Duodenal mucosa (tissue), 2 donors: Measurements from ENCODE around the gene LYRM4.

Source experiments
- H3K27ac ChIP-seq: one replicate; pipeline ENCODE4 v1.7.0; 2013; ENCODE audit warnings: low read depth, low read length
- H3K27me3 ChIP-seq, 2 donors: one replicate each; pipeline ENCODE4 v1.7.0; 2013; ENCODE audit warnings: low read length in 2 of 2, control low read depth in 1 of 2; ENCODE audit not compliant: insufficient read depth in 2 of 2, control insufficient read depth in 1 of 2
- H3K36me3 ChIP-seq, 2 donors: one replicate each; pipeline ENCODE4 v1.7.0; 2013; ENCODE audit warnings: low read length in 2 of 2, control low read depth in 1 of 2; ENCODE audit not compliant: insufficient read depth in 2 of 2, control insufficient read depth in 1 of 2
- H3K4me1 ChIP-seq, 2 donors: one replicate each; pipeline ENCODE4 v1.7.0; 2013; ENCODE audit warnings: low read length in 2 of 2, control low read depth in 1 of 2; ENCODE audit not compliant: insufficient read depth in 2 of 2, control insufficient read depth in 1 of 2
- H3K4me3 ChIP-seq, 2 donors: one replicate each; pipeline ENCODE4 v1.7.0; 2013; ENCODE audit warnings: low read length in 2 of 2, low read depth in 1 of 2
- H3K9ac ChIP-seq, 2 donors: one replicate each; pipeline ENCODE4 v1.7.0; 2013; ENCODE audit warnings: low read length in 2 of 2, low read depth in 1 of 2
- H3K9me3 ChIP-seq, 2 donors: one replicate each; pipeline ENCODE4 v1.7.0; 2013; ENCODE audit warnings: low read length in 2 of 2, control low read depth in 1 of 2; ENCODE audit not compliant: control insufficient read depth in 1 of 2

LYRM4 gene

DNA sequence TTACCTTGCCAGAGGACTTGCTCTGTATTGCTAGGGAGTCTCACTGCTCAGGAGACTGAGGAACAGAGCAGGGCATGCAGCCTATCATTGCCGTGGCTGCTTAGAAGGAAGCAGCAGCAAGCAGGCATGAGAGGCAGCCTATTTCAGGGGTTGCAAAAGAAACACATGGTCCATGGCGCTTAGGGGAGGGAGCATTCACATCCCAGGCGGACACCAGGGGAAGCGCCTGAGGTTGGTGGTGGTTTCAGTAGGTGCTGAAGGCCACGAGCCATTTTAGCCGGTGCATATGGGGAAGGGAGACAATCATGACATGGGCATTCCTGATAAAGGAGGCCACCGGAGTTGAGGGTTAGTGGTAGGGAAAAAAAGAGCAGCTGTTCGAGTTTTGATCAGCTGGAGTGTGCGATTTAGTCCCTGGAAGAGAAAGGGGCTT lies 21.5 kb upstream of the LYRM4 start:
- H3K9ac ChIP-seq: no peak overlapping the region
- H3K9me3 ChIP-seq: no peaks in the 10 kb centered on the region
- H3K4me1 ChIP-seq: no peaks in the 10 kb centered on the region

DNA sequence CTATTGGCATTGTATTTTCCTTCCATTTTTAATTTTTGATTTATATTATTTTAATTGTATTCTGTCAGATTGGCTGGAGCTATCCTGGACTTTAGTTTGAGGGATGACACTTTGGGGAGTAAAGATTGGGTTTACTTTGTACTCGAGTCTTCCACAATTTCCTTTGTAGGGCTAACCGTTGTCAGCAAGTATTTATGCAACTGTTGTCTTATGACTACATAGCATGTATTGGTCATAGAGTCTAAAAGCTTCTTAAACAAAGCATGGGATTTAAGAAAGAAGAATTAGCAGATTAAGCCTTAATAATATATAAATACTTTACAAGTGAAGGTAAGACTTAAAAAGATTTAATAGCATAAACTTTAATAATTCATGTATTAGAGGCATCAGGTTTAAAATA lies 20.2 kb upstream of the LYRM4 start:
- Histone ChIP-seq H3K9me3 (no peaks in the 10 kb centered on the region), H3K27ac (no peak overlapping the region), H3K4me1 (no peaks in the 10 kb centered on the region), H3K27me3 (no peaks in the 10 kb centered on the region), H3K36me3 (peaks cover 0 to 4% of the 10 kb centered on the region in 2 donors), H3K4me3 (no peak overlapping the region), H3K9ac (no peak overlapping the region)

More for the DNA sequence above, 21.5 kb upstream of the LYRM4 start:
- H3K36me3 ChIP-seq: peaks cover 0 to 4% of the 10 kb centered on the region in 2 donors
- no peak overlapping the region for H3K4me3 ChIP-seq
- no peaks in the 10 kb centered on the region for H3K27me3 ChIP-seq
- H3K27ac ChIP-seq: no peak overlapping the region

DNA sequence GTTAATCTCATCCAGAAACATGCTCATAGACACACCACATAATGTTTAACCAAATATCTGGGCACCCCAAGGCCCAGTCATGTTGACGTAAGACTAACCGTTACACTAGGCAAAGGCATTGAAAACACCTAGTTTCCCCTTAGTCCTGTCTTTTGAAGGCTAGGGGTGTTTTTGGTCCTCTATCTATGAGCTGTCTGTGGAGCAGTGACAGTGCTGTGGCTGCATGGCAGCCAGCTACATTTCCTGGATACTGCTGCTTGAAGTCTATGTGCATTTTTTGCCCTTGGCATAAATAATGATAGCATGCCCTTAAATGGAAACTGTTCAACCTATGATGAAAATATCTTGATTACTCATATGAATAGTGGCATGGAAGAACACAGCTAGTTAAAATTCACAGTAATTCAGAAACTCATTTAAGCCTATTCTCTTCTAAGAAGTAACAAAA lies 19.2 kb upstream of the LYRM4 start:
- Histone ChIP-seq H3K9ac (no peak overlapping the region), H3K9me3 (no peaks in the 10 kb centered on the region), H3K27ac (no peak overlapping the region), H3K4me3 (no peak overlapping the region), H3K36me3 (peaks cover 0 to 4% of the 10 kb centered on the region in 2 donors), H3K27me3 (no peaks in the 10 kb centered on the region), H3K4me1 (no peaks in the 10 kb centered on the region)

DNA sequence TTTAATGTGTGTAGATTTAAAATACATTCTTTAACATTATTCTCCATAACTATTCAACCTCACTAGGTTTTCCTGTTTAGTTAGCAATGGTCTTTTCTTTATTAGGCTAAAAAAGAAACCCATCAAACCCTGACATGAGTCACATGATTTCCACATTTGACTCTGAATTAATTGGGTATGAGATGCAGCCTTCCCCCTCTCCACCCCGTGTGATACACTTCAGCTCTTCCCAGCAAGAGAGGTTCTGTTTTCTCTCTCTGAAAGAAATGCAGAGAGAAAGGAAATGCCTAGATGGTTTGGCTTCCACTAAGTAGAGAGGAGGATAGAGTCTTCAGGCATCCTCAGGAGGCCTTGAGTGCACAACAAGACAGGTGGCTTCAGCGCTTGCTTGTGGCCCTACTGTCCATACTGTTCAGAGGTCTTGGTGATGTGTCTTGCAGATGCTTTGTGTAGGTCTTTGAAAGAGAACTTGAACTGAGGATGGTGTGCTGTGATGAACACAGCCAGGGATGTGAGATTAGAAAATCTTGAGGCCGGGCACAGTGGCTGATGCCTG lies 17.9 kb upstream of the LYRM4 start:
- H3K4me3 ChIP-seq: no peak overlapping the region
- H3K4me1 ChIP-seq: no peaks in the 10 kb centered on the region
- no peak overlapping the region for H3K27ac ChIP-seq
- H3K9ac ChIP-seq: no peak overlapping the region
- peaks cover 0 to 4% of the 10 kb centered on the region in 2 donors for H3K36me3 ChIP-seq
- no peaks in the 10 kb centered on the region for H3K9me3 ChIP-seq
- H3K27me3 ChIP-seq: no peaks in the 10 kb centered on the region

DNA sequence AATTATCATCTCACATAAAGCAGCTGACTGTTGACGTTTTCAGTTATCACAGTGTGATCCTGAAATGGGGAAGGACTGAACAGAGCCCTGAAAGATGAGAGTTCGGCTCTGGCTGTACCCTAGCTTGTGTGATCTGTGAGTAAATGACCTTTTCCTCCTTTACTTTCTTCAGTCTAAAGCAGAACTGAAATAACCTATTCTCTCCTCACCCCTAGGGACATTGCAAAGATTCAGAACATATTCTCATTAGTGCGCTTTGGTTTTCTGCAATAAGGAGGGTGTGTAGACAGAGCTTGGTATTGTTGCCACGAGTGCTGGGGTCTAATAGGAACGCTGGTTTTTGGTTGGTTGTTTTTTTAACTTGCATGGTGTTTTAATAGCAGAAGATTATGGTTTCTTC lies 17.3 kb upstream of the LYRM4 start:
- H3K36me3 ChIP-seq: peaks cover 0 to 4% of the 10 kb centered on the region in 2 donors
- H3K9ac ChIP-seq: no peak overlapping the region
- H3K4me1 ChIP-seq: no peaks in the 10 kb centered on the region
- H3K27me3 ChIP-seq: no peaks in the 10 kb centered on the region
- H3K9me3 ChIP-seq: no peaks in the 10 kb centered on the region
- no peak overlapping the region for H3K4me3 ChIP-seq
- H3K27ac ChIP-seq: no peak overlapping the region

DNA sequence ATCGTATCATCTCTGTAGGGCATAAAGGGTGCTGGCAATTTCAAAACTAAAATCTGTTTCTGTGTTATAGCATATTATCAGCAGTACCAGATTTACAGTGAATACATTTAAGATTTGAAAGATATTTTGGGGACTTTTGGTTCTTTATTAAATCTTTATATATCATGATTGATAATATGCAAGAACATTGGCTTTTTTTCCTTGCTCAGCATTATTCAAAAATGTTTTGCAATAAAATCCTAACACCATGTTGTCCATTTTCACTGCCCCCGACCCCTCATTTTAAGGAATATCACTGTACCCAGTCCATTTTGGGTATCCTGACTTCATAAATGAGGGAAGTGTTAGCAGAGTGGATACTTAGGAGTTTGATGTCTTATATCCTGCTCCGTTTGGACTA lies 16.8 kb upstream of the LYRM4 start:
- no peak overlapping the region for H3K9ac ChIP-seq
- H3K27ac ChIP-seq: no peak overlapping the region
- no peaks in the 10 kb centered on the region for H3K27me3 ChIP-seq
- no peaks in the 10 kb centered on the region for H3K9me3 ChIP-seq
- peaks cover 0 to 4% of the 10 kb centered on the region in 2 donors for H3K36me3 ChIP-seq
- H3K4me1 ChIP-seq: no peaks in the 10 kb centered on the region
- no peak overlapping the region for H3K4me3 ChIP-seq

DNA sequence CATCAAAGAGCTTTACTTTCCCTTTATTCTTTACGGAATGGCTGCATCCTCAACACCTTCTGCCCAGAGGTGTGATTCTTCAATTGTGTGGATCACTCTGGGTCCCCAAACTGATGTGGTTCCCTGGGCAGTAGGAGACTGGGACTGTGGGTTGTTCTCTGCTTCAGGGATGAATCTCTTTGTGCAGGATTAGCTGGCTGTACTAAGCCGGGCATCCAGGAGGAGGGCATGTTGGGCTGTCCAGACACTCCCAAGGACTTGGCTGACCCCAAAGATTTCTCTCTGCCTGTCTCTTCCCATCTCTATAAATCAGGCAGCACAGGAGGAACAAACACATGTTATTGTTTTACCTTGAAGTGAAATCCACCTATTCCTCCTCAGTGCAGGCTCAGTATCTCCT lies 15.8 kb upstream of the LYRM4 start:
- no peaks in the 10 kb centered on the region for H3K9me3 ChIP-seq
- H3K9ac ChIP-seq: no peak overlapping the region
- H3K36me3 ChIP-seq: peaks cover 0 to 4% of the 10 kb centered on the region in 2 donors
- no peak overlapping the region for H3K27ac ChIP-seq
- H3K4me1 ChIP-seq: no peaks in the 10 kb centered on the region
- H3K4me3 ChIP-seq: no peak overlapping the region
- H3K27me3 ChIP-seq: no peaks in the 10 kb centered on the region

DNA sequence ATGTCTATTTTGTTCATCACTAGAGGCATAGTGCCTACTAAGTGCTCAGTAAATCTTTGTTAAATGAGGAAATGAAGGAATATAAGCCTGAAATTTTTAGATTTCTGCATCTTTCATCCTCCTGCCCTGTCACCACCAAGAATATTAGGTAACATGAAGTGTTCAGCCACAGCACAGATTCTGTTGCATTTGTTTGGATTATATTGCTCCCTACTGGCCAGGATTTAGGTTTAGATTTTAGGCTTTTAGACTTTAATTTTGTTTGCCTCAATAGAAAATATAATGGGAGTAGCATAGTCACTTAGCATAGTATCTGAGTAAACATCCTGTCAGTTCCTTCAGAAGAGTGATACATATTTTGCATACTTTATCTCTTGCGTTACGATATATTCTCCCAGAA lies 14.7 kb upstream of the LYRM4 start:
- Histone ChIP-seq H3K27ac (no peak overlapping the region), H3K9me3 (no peaks in the 10 kb centered on the region), H3K36me3 (peaks cover 0 to 4% of the 10 kb centered on the region in 2 donors), H3K9ac (no peak overlapping the region), H3K4me1 (no peaks in the 10 kb centered on the region), H3K4me3 (no peak overlapping the region), H3K27me3 (no peaks in the 10 kb centered on the region)

DNA sequence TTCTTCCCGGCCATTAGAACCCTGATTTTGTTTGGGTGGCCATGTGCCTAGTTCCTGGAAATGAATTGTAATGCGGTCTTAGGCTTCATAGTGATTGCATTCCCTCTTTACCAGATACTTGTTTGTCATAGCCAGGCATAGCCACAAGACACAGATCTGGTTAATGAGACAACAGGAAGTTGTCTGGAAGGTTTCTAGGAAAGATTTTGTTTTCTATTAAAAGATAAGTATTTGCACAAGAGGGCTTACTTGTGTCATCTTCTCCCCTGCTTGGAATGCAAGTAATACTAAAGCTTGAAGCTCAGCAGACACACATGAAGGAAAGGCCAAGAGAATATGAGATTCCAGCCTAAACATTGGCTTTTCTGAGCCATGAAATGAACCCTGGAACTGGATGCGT lies 13.5 kb upstream of the LYRM4 start:
- Histone ChIP-seq H3K36me3 (peaks cover 0 to 4% of the 10 kb centered on the region in 2 donors), H3K9me3 (no peaks in the 10 kb centered on the region), H3K27me3 (no peaks in the 10 kb centered on the region), H3K9ac (no peak overlapping the region), H3K4me3 (no peak overlapping the region), H3K4me1 (no peaks in the 10 kb centered on the region), H3K27ac (no peak overlapping the region)

DNA sequence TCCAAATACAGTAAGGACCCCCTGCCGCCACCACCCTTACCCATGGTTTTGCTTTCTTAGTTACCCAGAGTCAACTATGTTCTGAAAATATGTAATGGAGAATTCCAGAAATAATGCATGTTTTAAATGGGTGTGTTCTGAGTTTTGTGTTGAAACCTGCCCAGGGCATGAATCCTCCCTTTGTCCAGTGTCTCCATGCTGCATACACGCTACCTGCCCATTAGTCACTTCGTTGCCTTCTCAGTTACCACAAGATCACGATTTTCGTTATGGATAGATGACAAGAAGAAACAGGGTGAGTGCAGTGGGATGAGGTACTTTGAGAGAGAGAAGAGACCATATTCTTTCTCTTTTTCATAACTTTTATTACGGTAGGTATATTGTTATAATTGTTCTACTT lies 11.2 kb upstream of the LYRM4 start:
- H3K27ac ChIP-seq: no peak overlapping the region
- no peaks in the 10 kb centered on the region for H3K27me3 ChIP-seq
- no peaks in the 10 kb centered on the region for H3K9me3 ChIP-seq
- no peaks in the 10 kb centered on the region for H3K4me1 ChIP-seq
- H3K36me3 ChIP-seq: no peaks in the 10 kb centered on the region
- H3K4me3 ChIP-seq: no peak overlapping the region
- H3K9ac ChIP-seq: no peak overlapping the region
